Measurements from ENCODE around the gene PRDM11.
A peak's percentile ranks its signal among the peaks of the same experiment; 100 is the strongest.

Gene PRDM11

DNA sequence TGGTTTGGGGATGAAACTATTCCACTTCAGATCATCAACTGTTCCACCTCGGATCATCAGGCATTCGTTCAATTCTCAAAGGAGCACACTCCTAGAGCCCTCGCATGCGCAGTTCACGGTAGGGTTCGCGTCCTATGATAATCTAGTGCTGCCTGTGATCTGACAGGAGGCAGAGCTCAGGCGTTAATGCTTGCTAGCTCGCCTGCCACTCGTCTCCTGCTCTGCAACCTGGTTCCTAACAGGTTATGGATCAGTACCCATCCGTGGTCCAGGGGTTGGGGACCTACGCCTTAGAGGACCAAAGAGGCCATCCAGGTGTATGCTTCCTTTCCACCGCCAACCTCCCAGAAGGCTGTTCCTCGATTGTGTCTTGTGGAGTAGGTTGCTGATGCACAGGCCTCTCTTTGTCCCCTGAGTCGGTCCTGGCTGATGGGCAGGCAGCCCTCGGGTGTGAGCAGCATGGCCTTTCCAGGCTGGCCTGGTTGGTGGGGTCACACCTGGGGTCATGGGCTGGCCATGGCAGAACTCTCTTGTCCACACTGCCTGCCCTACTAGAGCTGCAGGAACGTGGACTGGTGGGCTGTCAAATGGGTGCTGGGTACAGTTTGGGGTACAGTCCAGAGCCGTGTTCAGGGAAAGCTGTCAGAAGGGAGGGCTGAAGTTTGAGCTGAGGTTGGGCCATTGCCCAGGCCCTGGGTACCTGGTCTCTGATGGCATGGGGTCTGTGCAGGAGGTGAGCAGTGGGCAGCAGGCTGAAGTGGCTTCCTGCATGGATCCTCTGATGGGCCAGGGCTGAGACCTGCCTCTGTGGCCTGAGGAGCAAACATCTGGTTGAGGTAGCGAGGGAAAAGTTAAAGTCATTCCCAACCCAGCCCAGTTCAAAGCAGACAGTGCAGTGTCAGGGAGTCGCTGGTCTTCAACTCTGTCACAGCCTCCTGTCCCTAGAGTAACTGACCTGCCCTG, 11.1 kb downstream of the PRDM11 start:
- Mint-ChIP-seq H3K4me1 (peaks cover 44 to 73% of the 10 kb centered on the region in 2 donors), H3K4me3 (no peak overlapping the region), H3K36me3 (peaks cover 16 to 18% of the 10 kb centered on the region in 2 donors), H3K27ac (peak overlapping the region; percentile 86), H3K9me3 (no peaks in the 10 kb centered on the region), H3K27me3 (no peaks in the 10 kb centered on the region)
- ATAC-seq (replicated peaks): no peak
- no peak for DNase-seq

- Mint-ChIP-seq H3K9me3 (no peaks in the 10 kb centered on the region), H3K27me3 (no peaks in the 10 kb centered on the region), H3K36me3 (peaks cover 11 to 13% of the 10 kb centered on the region in 2 donors), H3K4me1 (peaks cover 46 to 73% of the 10 kb centered on the region in 2 donors), H3K27ac (no peak overlapping the region), H3K4me3 (no peak overlapping the region)
- no peak for ATAC-seq (replicated peaks)
- no peak for DNase-seq
These were observed 11.8 kb downstream of the PRDM11 start for GRCh38 chr11:45158210-45158731.

DNA sequence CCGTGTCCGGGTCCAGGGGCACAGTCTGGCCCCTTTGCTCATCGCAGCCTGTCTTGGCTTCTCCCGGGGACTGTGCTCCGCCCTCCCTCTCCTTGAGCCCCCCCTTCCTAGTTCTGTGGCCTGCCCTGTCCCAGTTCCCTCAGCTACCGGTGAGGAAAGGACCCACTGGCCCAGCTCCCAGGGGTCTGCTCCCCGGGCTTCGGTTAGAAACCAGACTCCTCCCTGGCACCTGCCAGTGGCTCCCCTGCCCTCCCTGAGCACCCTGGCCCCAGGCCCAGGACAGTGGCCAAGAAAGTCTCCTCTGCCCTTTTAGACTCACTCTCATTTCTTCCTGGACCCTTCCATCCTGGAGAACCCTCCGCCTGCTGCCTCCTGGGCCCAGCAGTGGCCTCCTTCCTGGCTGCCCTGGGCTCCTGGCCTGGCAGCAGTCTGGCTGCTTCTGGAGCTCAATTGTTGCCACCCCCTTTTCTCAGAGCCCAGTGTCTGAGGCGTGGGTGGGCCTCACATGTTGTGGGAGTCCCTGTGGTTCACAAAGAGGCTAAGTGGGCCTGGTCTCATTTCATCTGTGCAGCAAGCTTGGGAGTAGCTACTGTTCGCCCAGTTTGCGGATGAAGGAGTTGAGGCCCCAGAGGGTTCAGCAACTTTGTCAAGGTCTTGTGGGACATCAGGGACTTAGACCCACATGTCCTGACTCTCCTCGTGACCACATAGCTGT, 12.6 kb downstream of the PRDM11 start:
- peaks cover 52 to 81% of the 10 kb centered on the region in 2 donors for H3K4me1 Mint-ChIP-seq
- no peak for DNase-seq
- no peaks in the 10 kb centered on the region for H3K9me3 Mint-ChIP-seq
- H3K4me3 Mint-ChIP-seq: no peak overlapping the region
- no peaks in the 10 kb centered on the region for H3K27me3 Mint-ChIP-seq
- no peak for ATAC-seq (replicated peaks)
- H3K27ac Mint-ChIP-seq: peak overlapping the region; percentile 47
- peaks cover 11 to 13% of the 10 kb centered on the region in 2 donors for H3K36me3 Mint-ChIP-seq

GRCh38 chr11:45159781-45160365, 13.4 kb downstream of the PRDM11 start:
- DNase-seq (no peak), ATAC-seq (replicated peaks) (no peak)
- Mint-ChIP-seq H3K9me3 (no peaks in the 10 kb centered on the region), H3K27me3 (no peaks in the 10 kb centered on the region), H3K27ac (no peak overlapping the region), H3K4me1 (peaks cover 57 to 82% of the 10 kb centered on the region in 2 donors), H3K4me3 (no peak overlapping the region), H3K36me3 (peaks cover 11 to 16% of the 10 kb centered on the region in 2 donors)

DNA sequence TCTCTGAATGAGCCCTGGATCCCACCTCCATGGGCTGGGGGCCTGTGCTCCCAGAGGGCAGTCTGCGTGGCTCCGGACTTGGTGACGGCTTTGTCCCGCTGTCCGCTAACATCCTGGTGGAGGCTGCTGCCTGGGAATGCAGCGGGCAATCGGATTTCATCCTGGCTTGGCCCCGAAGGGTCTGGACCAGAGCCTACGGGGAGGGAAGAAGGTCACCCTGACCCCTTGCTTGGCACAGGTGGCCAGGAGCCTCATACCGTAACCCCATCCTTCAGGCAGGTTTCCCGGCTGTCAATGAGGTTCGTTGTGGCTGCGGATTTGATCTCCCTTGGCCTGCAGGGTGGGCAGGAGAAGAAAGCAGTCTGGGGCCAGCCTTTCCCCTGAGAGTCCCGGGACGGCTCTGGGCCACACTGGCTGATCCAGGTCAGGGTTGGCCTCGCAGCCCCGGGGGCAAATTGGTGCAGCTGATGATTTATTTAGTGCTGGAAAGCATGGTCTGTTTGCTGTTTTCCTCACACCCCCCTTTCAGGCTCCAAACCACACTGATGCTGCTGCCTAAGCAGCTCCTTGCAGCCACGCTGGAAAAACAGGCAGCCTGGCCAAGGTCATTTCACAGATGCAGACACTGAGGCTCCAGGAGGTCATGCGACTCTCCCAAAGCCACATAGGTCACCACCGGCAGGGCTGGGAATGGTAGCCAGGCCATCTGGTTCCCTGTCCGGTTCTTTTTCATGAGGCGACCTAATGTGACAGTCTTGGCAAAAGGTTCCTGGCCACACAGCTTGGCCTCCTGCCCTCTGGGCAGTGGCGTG, 15.0 kb downstream of the PRDM11 start:
- Mint-ChIP-seq H3K27ac (no peak overlapping the region), H3K4me1 (peaks cover 58 to 92% of the 10 kb centered on the region in 2 donors), H3K27me3 (no peaks in the 10 kb centered on the region), H3K36me3 (peaks cover 8 to 9% of the 10 kb centered on the region in 2 donors), H3K4me3 (no peak overlapping the region), H3K9me3 (no peaks in the 10 kb centered on the region)
- DNase-seq (no peak), ATAC-seq (replicated peaks) (no peak)

DNA sequence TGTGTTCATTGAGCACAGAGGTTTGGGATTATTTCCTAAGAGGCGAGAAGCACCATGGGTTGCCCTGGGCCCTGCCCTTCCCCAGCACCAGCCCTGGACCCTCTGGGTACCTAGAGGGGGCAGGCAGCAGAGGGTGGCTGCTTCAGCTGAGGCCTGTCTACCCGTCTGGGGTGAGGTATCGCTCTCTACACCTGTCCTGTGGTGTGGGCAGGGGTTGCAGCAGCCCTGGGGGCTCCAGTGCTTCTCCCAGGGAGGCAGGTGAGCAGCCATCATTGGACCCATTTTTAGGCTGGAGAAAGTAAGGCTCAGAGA, 15.6 kb downstream of the PRDM11 start:
- H3K27ac Mint-ChIP-seq: no peak overlapping the region
- H3K27me3 Mint-ChIP-seq: no peaks in the 10 kb centered on the region
- peaks cover 58 to 90% of the 10 kb centered on the region in 2 donors for H3K4me1 Mint-ChIP-seq
- ATAC-seq (replicated peaks): no peak
- DNase-seq: no peak
- no peak overlapping the region for H3K4me3 Mint-ChIP-seq
- H3K9me3 Mint-ChIP-seq: no peaks in the 10 kb centered on the region
- H3K36me3 Mint-ChIP-seq: peaks cover 3 to 6% of the 10 kb centered on the region in 2 donors

DNA sequence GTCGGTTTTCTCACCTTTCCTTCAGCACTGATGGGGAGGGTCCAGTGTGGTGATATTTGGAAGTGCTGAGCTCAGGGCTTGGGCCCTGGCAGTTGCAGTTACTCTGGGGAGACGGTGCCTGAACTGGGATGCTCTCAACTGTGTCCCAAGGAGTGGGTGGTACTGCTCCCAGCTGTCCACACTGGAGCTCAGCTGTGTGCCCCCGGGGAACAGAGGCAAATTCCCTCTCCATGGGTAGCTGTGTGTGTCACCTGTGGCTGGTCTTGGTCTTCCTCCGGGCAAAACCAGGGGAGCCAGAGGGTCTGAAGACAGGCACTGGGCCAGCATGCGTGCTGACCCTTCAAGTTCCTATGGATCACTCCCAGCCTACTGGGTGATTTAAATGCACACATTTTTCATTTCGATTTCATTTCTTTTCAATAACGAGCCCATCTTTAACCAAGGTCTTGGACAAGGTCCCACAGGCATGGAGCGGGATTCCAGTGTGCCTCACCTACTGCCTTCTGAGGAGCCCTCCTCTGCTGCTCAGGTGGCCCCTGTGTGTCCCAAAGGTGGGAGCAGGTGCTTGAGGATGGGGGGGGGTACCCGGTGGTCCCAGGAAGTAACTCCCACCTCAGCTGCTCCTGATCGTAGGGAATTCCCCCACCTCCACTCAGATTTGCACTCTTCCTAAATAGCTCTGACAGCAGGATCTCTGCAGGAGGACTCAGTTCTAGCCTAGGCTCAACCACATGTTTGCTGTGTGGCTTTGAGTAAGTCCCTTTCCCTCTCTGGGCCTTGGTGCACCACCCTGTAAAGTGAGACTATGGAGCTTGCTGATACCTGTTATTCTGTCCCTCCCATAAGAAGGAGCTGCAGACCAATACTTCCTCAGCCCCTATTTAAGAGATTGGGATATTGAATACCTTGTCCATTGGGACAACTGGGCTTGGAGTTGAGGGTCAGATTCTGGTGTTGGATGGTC, 16.8 kb downstream of the PRDM11 start:
- Mint-ChIP-seq H3K4me1 (peaks cover 54 to 80% of the 10 kb centered on the region in 2 donors), H3K9me3 (no peaks in the 10 kb centered on the region), H3K27ac (peak overlapping the region; percentile 25), H3K27me3 (no peaks in the 10 kb centered on the region), H3K36me3 (peaks cover 0 to 6% of the 10 kb centered on the region in 2 donors), H3K4me3 (peak overlapping the region in 1 of 2 donors; percentile 13)
- DNase-seq: no peak
- no peak for ATAC-seq (replicated peaks)

DNA sequence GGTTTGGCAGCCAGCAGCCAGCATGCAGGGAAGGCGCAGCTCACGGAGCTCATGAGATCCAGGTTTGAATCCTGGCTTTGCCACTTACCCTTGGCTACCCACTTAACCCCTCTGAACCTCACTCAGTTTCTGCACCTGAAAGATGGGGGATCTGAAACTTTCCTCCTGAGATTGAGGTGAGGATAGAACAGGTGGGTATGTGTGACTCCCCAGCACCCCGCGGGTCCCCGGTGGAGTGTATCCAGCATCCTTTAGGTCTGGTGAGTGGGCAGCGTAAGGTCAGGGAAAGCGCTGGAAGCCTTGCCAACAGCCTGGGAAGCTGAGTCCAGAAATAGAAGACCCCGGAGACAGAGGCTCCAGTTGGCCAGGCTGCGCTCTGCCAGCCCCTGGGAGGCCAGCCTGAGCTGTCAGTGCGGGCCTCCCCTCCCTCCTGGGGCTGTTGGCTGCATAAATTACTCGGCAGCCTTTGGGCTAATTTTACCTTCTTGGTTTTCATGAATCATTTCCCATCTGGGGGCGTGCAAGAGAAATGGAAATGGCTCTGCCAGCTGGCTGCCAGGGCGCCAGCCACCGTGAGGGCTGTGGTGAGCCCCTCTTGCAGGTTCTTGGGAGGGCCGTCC, 17.6 kb downstream of the PRDM11 start:
- Mint-ChIP-seq H3K4me1 (peaks cover 48 to 75% of the 10 kb centered on the region in 2 donors), H3K27me3 (no peaks in the 10 kb centered on the region), H3K36me3 (peaks cover 0 to 6% of the 10 kb centered on the region in 2 donors), H3K9me3 (no peaks in the 10 kb centered on the region), H3K27ac (peak overlapping the region; percentile 69), H3K4me3 (peak overlapping the region; percentile 57 to 76)
- DNase-seq: peak; percentile 62
- peak; percentile 94 to 97 for ATAC-seq (replicated peaks)

DNA sequence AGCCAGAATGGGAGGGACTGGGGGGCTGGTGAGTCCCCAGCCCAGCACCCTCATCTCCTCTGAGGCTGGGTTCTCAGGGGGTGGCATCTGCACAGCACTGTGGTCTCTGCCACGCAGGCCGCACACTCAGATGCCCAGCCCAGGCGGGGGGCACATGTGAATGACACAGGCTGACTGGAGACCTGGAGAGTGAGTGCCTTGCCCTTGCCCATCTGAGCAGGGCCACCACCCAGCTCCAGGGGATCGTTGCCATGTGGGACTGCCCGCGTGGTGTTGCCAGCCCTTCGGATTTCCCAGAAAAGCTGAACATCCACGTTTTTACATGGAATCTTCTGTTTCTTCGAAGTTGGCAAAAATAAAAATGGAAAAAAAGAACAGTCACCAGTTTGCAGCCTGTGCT, 18.9 kb downstream of the PRDM11 start:
- Mint-ChIP-seq H3K27ac (no peak overlapping the region), H3K4me3 (no peak overlapping the region), H3K27me3 (no peaks in the 10 kb centered on the region), H3K4me1 (peaks cover 48 to 75% of the 10 kb centered on the region in 2 donors), H3K9me3 (peaks cover under 1 to 1% of the 10 kb centered on the region in 2 donors), H3K36me3 (peaks cover 0 to 9% of the 10 kb centered on the region in 2 donors)
- ATAC-seq (replicated peaks) (no peak), DNase-seq (no peak)

DNA sequence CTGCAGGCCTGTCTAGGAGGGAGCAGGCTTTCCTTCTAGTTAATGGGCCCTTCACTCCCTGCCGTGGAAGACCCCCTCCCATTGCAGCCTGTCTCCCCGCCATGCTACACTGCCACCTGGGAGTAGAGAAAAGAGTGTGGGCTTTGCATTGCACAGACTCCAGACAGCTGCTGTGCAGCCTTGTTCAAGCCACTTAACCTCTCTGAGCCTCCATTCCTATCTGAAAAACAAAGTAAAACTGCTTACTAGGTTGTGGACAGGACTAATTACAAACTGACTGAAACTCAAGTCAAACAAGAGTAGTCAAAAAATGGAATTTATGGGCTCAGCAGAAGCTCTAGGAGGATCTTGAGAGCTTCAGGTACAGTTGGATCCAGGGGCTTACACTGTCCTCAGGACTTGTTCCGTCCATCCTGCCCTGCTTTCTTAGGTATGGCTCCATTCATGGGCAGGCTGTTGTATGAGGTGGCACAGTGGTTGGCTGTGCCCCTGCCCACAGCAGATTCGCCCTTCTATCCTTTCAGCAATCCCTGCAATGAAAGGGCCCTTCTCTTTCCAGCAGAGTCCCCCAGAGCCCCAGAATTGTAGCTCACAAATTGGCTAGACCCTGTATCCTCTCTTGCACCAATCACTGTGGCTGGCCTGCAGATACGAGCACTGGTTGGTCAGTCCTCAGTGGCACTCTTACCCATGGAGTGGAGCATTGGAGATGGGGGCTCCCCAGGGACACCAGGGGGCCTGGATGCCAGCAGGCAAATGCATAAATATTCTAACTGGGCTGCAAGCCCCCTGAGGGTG, 19.6 kb downstream of the PRDM11 start:
- ATAC-seq (replicated peaks) (no peak), DNase-seq (no peak)
- Mint-ChIP-seq H3K27ac (no peak overlapping the region), H3K4me3 (no peak overlapping the region), H3K27me3 (no peaks in the 10 kb centered on the region), H3K9me3 (peaks cover 2 to 5% of the 10 kb centered on the region in 2 donors), H3K36me3 (peaks cover 3 to 14% of the 10 kb centered on the region in 2 donors), H3K4me1 (peaks cover 50 to 77% of the 10 kb centered on the region in 2 donors)

GRCh38 chr11:45166604-45166897, 20.1 kb downstream of the PRDM11 start:
- peaks cover 2 to 5% of the 10 kb centered on the region in 2 donors for H3K9me3 Mint-ChIP-seq
- H3K27ac Mint-ChIP-seq: no peak overlapping the region
- no peak overlapping the region for H3K4me3 Mint-ChIP-seq
- H3K27me3 Mint-ChIP-seq: no peaks in the 10 kb centered on the region
- H3K36me3 Mint-ChIP-seq: peaks cover 5 to 14% of the 10 kb centered on the region in 2 donors
- H3K4me1 Mint-ChIP-seq: peaks cover 53 to 80% of the 10 kb centered on the region in 2 donors
- no peak for DNase-seq
- ATAC-seq (replicated peaks): no peak

GRCh38 chr11:45167283-45167682, 20.8 kb downstream of the PRDM11 start:
- ATAC-seq (replicated peaks) (no peak), DNase-seq (no peak)
- Mint-ChIP-seq H3K27ac (no peak overlapping the region), H3K4me1 (peaks cover 54 to 80% of the 10 kb centered on the region in 2 donors), H3K9me3 (peaks cover 2 to 5% of the 10 kb centered on the region in 2 donors), H3K27me3 (no peaks in the 10 kb centered on the region), H3K4me3 (no peak overlapping the region), H3K36me3 (peaks cover 6 to 14% of the 10 kb centered on the region in 2 donors)
